DOHH2 (cell line): ENCODE data around the gene FAM78B.

ENCODE experiments used
- H3F3A ChIP-seq: fragments of 200-600 bp; sonication (generic), shearing (Covaris generic); 2 replicates; pipeline ENCODE4 v1.6.0; 2016; ENCODE audit warnings: antibody characterized with exemption, mild to moderate bottlenecking; ENCODE audit not compliant: control insufficient read depth, insufficient read depth
- H3K27ac ChIP-seq: fragments of 200-600 bp; sonication (generic); 2 replicates; pipeline ENCODE4 v1.5.1; 2014; ENCODE audit warnings: low read depth, mild to moderate bottlenecking, low read length, moderate library complexity
- H3K27me3 ChIP-seq: fragments of 200-600 bp; sonication (generic); 2 replicates; pipeline ENCODE4 v1.6.1; 2014; ENCODE audit warnings: mild to moderate bottlenecking, low read length, mixed read lengths; ENCODE audit not compliant: control insufficient read depth
- H3K36me3 ChIP-seq: fragments of 200-600 bp; sonication (generic); 2 replicates; pipeline ENCODE4 v1.6.1; 2014; ENCODE audit warnings: mild to moderate bottlenecking, low read length, moderate library complexity, mixed read lengths; ENCODE audit not compliant: control insufficient read depth
- H3K4me1 ChIP-seq: fragments of 200-600 bp; sonication (generic); 2 replicates; pipeline ENCODE4 v1.6.1; 2014; ENCODE audit warnings: mild to moderate bottlenecking, low read length, mixed read lengths; ENCODE audit not compliant: control insufficient read depth
- H3K4me2 ChIP-seq: fragments of 200-600 bp; sonication (generic); 2 replicates; pipeline ENCODE4 v1.6.0; 2014; ENCODE audit warnings: mild to moderate bottlenecking, low read length, moderate library complexity
- H3K4me3 ChIP-seq: fragments of 200-600 bp; sonication (generic); 2 replicates; pipeline ENCODE4 v1.5.1; 2014; ENCODE audit warnings: mild to moderate bottlenecking, low read length, mixed read lengths
- H3K79me2 ChIP-seq: fragments of 200-600 bp; sonication (generic); 2 replicates; pipeline ENCODE4 v1.6.1; 2014; ENCODE audit warnings: mild to moderate bottlenecking, low read length, mixed read lengths; ENCODE audit not compliant: control insufficient read depth
- H3K9me2 ChIP-seq: fragments of 200-600 bp; sonication (generic); replicated peaks from 2 replicates; pipeline ENCODE4 v1.6.1; 2014; ENCODE audit warnings: mild to moderate bottlenecking, low read length, mixed read lengths; ENCODE audit not compliant: control insufficient read depth
- H3K9me3 ChIP-seq: fragments of 200-600 bp; sonication (generic); 2 replicates; pipeline ENCODE4 v1.6.1; 2014; ENCODE audit warnings: antibody characterized with exemption, low read length, mixed read lengths; ENCODE audit not compliant: control insufficient read depth, insufficient read depth
- H4K20me1 ChIP-seq: fragments of 200-600 bp; sonication (generic); 2 replicates; pipeline ENCODE4 v1.6.0; 2014; ENCODE audit warnings: low read depth, mild to moderate bottlenecking, antibody characterized with exemption, low read length, moderate library complexity; ENCODE audit not compliant: control insufficient read depth, insufficient read depth
- CTCF ChIP-seq: fragments of 200-600 bp; sonication (generic); IDR thresholded peaks from one replicate; pipeline ENCODE4 v1.5.1; 2014; ENCODE audit warnings: antibody characterized with exemption, mild to moderate bottlenecking, low read depth, low read length; ENCODE audit not compliant: poor library complexity, severe bottlenecking
- EZH2phosphoT487 ChIP-seq: fragments of 200-600 bp; sonication (generic); IDR thresholded peaks from 2 replicates; pipeline ENCODE4 v1.6.1; 2017; ENCODE audit warnings: borderline replicate concordance, mild to moderate bottlenecking, antibody characterized with exemption, low read length, moderate library complexity, mixed read lengths

FAM78B gene

GRCh38 chr1:166169182-166169581 is 2.4 kb upstream of the FAM78B start:
- peaks cover 42% of the 10 kb centered on the region for H3K27me3 ChIP-seq
- H3K79me2 ChIP-seq = no peaks in the 10 kb centered on the region
- no peaks in the 10 kb centered on the region for H3K9me2 ChIP-seq
- H3K4me2 ChIP-seq = no peak overlapping the region
- H4K20me1 ChIP-seq = no peaks in the 10 kb centered on the region
- H3K9me3 ChIP-seq = no peaks in the 10 kb centered on the region
- TF ChIP-seq EZH2phosphoT487 = no peak
- no peak for TF ChIP-seq CTCF
- no peak overlapping the region for H3K27ac ChIP-seq
- H3K4me3 ChIP-seq = no peak overlapping the region
- H3K36me3 ChIP-seq = no peaks in the 10 kb centered on the region
- peaks cover 17% of the 10 kb centered on the region for H3K4me1 ChIP-seq
- no peaks in the 10 kb centered on the region for H3F3A ChIP-seq

- Histone ChIP-seq H3K4me3 (peak overlapping the region; percentile 68), H3K4me1 (peaks cover 17% of the 10 kb centered on the region), H4K20me1 (no peaks in the 10 kb centered on the region), H3K9me3 (no peaks in the 10 kb centered on the region), H3K79me2 (no peaks in the 10 kb centered on the region), H3K36me3 (no peaks in the 10 kb centered on the region), H3K4me2 (peak overlapping the region; percentile 71), H3K27ac (no peak overlapping the region), H3K9me2 (no peaks in the 10 kb centered on the region), H3F3A (no peaks in the 10 kb centered on the region), H3K27me3 (peaks cover 53% of the 10 kb centered on the region)
- TF ChIP-seq EZH2phosphoT487 (no peak), CTCF (no peak)
Observed at GRCh38 chr1:166167572-166167925, 748 bp upstream of the FAM78B start.

GRCh38 chr1:166166329-166166697 is 488 bp downstream of the FAM78B start:
- H4K20me1 ChIP-seq = no peaks in the 10 kb centered on the region
- no peaks in the 10 kb centered on the region for H3K9me3 ChIP-seq
- peak overlapping the region; percentile 71 for H3K4me2 ChIP-seq
- peak overlapping the region; percentile 68 for H3K4me3 ChIP-seq
- H3K36me3 ChIP-seq = no peaks in the 10 kb centered on the region
- TF ChIP-seq CTCF (no peak), EZH2phosphoT487 (no peak)
- H3K27me3 ChIP-seq = peaks cover 53% of the 10 kb centered on the region
- no peak overlapping the region for H3K27ac ChIP-seq
- peaks cover 17% of the 10 kb centered on the region for H3K4me1 ChIP-seq
- no peaks in the 10 kb centered on the region for H3K79me2 ChIP-seq
- H3K9me2 ChIP-seq = no peaks in the 10 kb centered on the region
- H3F3A ChIP-seq = no peaks in the 10 kb centered on the region
